NCI-H82 treated with DMSO at 0.1 percent for 48 hours (cell line): ENCODE measurements around the gene MPV17L.
"Not testable (repeated sequence)": the region's sequence is repeated elsewhere in the genome, so short reads cannot be mapped to it uniquely, and the experiment has no call there.

ENCODE experiments used
- DNase-seq: peaks from one replicate; lab custom pipeline; 2025; ENCODE audit not compliant: unreplicated experiment; lab: John Stamatoyannopoulos, UW

The MPV17L gene

GRCh38 chr16:15395631-15396508 is at the start of gene MPV17L:
TSS of gene MPV17L (plus strand) at chr16:15395754. CDS start at chr16:15395898, 144 bp downstream.
- not testable (repeated sequence) for DNase-seq

GRCh38 chr16:15348721-15349120 is 46.8 kb upstream of the MPV17L start:
- not testable (repeated sequence) for DNase-seq

DNA sequence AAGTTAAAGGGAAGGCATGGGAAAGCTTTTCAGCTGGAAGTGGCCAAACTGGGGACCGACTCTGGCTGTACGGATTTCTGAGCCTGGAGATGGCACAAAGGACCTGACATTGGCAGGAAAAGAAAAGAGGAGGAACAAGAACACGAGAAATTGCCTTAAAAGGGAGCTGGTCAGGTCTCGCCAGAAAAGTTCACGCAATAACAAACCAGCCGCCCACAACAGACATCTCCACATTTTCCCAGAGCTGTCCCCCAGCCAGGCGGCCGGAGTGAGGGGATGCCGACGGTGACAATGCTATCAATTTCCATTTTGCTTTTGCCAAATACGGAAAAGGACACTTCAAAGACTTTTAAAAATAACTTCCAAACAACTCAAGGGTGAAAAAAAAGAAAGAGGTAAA is 44.3 kb upstream of the MPV17L start:
- DNase-seq: not testable (repeated sequence)

- DNase-seq: not testable (repeated sequence)
These were observed 43.8 kb upstream of the MPV17L start for GRCh38 chr16:15351745-15352144.

DNA sequence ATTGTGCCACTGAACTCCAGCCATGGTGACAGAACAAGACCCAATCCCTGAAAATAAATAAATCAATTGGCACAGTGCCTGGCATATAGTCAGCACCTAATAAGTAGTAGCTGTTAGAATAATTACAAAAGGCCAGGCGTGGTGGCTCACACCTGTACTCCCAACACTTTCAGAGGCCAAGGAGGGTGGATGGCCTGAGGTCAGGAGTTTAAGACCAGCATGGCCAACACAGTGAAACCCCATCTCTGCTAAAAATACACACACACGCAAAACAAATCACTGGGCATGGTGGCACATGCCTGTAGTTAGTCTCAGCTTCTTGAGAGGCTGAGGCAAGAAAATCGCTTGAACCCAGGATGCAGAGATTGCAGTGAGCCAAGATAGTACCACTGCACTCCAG is 42.7 kb upstream of the MPV17L start:
- DNase-seq: not testable (repeated sequence)

DNA sequence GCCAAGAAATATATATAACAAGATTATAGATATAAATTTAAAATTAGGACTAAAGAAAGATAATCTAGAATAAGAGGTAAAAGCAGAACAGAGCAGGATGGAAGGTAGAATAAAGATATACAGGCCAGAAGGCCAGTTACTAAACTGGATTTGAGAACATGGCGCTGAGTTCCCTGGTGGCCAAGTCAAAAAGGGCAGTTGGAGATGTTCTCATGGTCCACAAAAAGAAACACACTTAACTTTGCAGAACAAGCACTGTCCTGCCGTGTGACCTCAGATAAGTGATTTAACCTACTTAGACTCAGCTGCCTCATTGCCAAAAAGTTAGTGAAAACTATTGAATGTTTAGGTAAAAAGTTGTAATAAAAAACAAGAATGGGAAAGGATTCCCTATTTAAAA is 40.7 kb upstream of the MPV17L start:
- DNase-seq: not testable (repeated sequence)

- DNase-seq: not testable (repeated sequence)
These were observed 38.1 kb upstream of the MPV17L start for GRCh38 chr16:15357495-15357894.

GRCh38 chr16:15378194-15378593 is 17.4 kb upstream of the MPV17L start, which contains the start of gene NPIPA5:
TSS of gene NPIPA5 (minus strand) at chr16:15378294. CDS start at chr16:15378294, 0 bp downstream.
- DNase-seq: not testable (repeated sequence)

- not testable (repeated sequence) for DNase-seq
These were observed 12.7 kb upstream of the MPV17L start for GRCh38 chr16:15382810-15383209.

DNA sequence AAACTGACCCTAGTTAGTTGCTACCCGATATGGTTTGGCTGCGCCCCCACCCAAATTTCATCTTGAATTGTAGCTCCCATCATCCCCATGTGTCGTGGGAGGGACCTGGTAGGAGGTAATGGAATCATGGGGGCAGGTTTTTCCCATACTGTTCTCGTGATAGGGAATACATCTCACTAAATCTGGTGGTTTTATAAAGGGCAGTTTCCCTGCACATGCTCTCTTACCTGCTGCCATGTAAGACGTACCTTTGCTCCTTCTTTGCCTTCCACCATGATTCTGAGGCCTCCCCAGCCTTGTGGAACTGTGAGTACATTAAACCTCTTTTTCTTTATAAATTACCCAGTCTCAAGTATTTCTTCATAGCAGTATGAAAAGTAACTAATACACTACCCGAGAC is 7.5 kb upstream of the MPV17L start:
- DNase-seq: not testable (repeated sequence)

DNA sequence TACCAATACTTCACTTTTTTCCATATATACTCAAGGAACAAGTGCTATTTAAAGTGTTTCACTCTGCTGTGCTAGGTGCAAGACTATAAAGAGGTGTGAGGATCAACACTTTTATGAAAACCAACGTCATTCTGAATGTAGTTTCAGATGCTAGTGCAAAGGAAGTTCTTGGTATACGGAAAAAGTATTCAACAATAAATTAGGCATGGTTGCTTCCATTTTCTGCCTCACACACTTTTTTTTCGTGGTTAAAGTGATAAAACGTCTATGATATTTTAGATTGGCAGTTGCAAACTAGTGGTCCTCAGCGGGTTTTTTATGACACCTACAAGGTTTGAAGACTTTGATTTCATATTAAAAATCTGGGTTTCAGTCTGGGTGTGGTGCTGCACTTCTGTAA is 5.6 kb upstream of the MPV17L start:
- DNase-seq: not testable (repeated sequence)

DNA sequence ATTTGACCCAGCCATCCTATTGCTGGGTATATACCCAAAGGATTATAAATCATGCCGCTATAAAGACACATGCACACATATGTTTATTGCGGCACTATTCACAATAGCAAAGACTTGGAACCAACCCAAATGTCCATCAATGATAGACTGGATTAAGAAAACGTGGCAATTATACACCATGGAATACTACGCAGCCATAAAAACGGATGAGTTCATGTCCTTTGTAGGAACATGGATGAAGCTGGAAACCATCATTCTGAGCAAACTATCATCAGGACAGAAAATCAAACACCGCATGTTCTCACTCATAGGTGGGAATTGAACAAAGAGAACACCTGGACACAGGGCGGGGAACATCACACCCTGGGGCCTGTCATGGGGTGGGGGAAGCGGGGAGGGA is 2.5 kb upstream of the MPV17L start:
- DNase-seq: not testable (repeated sequence)

DNA sequence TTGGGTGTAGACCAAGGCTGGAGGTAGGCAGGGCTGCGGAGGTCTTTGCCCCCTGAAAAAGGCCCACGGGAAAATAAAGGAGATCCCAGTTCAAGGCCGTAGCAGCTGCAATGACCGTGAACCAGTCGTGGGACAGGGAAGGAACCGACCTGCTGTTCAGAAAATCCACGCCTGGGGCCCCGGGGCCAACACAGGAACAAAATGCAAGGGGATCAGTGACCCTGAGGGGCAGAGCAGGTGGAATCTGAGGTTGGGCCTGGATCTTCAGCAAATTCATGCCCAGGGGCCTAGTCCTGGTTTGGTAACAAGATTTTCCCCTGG is 915 bp downstream of the MPV17L start:
- DNase-seq: not testable (repeated sequence)

GRCh38 chr16:15396948-15397594 is 1.5 kb downstream of the MPV17L start:
- DNase-seq: no peak

DNA sequence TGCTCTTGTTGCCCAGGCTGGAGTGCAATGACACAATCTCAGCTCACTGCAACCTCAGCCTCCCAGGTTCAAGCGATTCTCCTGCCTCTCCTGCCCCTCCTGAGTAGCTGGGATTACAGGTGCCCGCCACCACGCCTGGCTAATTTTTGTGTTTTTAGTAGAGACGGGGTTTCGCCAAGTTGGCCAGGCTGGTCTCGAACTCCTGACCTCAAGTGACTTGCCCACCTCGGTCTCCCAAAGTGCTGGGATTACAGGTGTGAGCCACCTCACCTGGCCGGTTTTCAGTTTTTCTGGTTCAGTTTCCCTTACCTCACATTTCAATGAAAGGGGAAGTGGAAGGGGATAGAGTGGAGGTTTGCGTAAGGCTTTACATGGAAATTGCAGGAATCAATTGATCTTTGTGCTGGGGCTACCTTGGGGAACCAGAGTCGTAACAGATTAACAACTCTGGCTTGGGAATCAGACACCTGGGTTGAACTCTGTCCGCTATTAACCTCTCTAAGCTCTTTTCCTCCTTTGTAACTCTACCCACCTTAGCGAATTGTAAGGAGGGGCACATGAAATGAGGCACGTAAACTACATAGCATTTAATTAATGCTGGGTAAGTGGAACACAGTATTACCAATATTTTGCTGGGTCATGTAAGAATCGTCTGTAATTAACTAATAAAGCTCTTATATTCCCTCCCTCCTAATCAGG is 3.2 kb downstream of the MPV17L start:
- DNase-seq: peak; percentile 32

- no peak for DNase-seq
These were observed 3.8 kb downstream of the MPV17L start for GRCh38 chr16:15399317-15399716.

DNA sequence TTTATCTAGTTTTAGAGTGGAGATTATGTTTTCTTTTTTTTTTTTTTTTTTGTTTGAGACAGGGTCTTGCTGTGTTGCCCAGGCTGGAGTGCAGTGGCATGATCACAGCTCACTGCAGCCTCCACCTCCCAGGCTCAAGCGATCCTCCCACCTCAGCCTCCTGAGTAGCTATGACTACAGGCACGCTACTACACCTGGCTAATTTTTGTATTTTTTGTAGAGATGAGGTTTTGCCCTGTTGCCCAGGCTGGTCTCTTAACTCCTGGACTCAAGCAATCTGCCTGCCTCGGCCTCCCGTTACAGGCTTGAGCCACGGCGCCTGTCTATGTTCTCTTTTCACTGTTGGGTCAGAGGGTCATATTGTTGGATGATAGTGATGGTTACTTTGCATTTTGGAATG is 4.8 kb downstream of the MPV17L start:
- not testable (repeated sequence) for DNase-seq

DNA sequence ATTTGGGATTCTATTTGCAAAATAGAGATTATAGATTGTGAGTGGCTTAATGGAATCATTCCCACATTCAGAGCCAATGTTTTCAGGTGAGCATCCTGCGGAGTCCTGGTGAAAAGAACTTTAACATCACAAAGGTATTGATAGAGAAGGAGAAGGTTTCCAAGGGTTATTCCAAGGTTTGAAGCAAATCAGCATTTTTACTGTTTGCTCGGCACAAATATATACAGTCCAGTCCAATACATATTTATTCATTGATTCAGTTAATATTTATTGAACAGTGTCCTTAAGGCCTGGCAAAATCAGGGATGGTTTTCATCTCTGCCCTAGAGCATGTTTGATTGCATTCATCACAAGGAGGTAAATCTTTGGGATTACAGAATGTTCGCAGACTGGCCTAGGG is 6.4 kb downstream of the MPV17L start:
- DNase-seq: no peak

DNA sequence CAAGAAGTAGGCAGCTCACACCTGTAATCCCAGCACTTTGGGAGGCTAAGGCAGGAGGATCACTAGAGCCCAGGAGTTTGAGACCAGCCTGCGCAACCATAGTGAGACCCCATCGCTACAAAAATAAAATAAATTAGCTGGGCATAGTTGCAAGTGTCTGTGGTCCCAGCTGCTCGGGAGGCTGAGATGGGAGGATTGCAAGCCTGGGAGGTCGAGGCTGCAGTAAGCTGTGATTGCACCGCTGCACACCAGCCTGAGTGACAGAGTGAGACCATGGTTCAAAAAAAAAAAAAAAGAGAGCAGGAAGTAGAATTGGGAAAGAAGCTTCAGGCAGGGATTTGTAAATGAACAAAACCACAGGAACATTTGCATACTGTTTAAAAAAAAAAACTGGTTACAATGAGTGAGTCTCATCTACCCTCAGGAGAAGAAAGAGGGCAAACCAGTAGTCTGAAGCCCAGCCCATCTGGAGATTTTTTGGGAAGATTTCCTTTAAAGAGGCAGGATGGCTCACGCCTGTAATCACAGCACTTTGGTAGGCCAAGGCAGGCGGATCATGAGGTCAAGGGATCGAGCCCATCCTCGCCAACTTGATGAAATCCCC is 7.9 kb downstream of the MPV17L start:
- no peak for DNase-seq

- not testable (repeated sequence) for DNase-seq
These were observed 8.5 kb downstream of the MPV17L start for GRCh38 chr16:15404091-15404490.

DNA sequence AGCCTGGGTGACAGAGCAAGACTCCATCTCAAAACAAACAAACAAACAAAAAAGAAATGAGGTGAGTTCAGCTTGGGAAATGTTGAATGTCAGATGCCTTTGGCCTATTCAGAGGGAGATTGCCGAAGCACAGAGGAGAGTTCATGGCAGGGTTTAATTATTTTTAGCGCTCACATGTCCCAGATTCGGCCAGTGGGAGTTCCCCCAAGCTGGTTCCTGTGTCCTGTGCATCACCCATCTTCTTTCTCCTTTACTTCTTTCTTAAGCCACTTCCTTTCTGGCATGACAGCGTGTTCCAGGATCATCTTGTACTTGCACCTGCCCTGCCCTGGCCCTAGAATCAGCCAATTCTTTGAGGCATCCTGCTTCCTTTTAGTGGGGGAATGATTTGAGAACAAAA is 9.2 kb downstream of the MPV17L start:
- DNase-seq: no peak
